GM12878 (cell line): ENCODE data around the gene FHL2. TPM values are rescaled to one million over a fixed set of nuclear protein-coding genes. Genes with fewer than 3 reads are reported as not detected.

ENCODE experiments used
- ATAC-seq: fragments of 200-7000 bp; cut with Tn5 transposase; 3 replicates; pipeline ENCODE4 v1.9.1; 2020; ENCODE audit warnings: mild to moderate bottlenecking, moderate library complexity
- BruUV-seq: library from RNA; stranded (reverse); fragments of 400-500 nt; replicated peaks from 2 replicates; lab custom pipeline; 2021; lab: Mats Ljungman, UMichigan
- CTCF ChIA-PET: fragments of 300-600 bp; sonication (Branson Sonifier 250); formaldehyde crosslinking; extraction: SDS; loops from one replicate; lab custom pipeline; 2021; ENCODE audit warnings: inconsistent platforms; lab: Yijun Ruan, JAX
- POLR2A ChIA-PET: fragments of 350-600 bp; formaldehyde crosslinking; extraction: SDS; loops from one replicate; lab custom pipeline; 2021; ENCODE audit warnings: inconsistent platforms; lab: Charles Lee
- RAD21 ChIA-PET: fragments of 300-600 bp; sonication (Branson Sonifier 250); formaldehyde crosslinking; loops from one replicate; lab custom pipeline; 2023; ENCODE audit warnings: antibody characterized with exemption; ENCODE audit not compliant: unreplicated experiment; lab: Charles Lee
- SMC1A ChIA-PET: fragments of 300-600 bp; sonication (Branson Sonifier 250); formaldehyde crosslinking; loops from one replicate; lab custom pipeline; 2023; ENCODE audit not compliant: unreplicated experiment, uncharacterized antibody; lab: Charles Lee
- DNase-seq: peaks from one replicate; pipeline ENCODE4 v3.0.0-alpha.2; 2011; ENCODE audit warnings: low read depth, low spot score
- FAIRE-seq: peaks from 3 replicates; lab custom pipeline; 2011; peaks lifted over from hg19 to GRCh38; lab: Jason Lieb, UNC
- H2AFZ ChIP-seq: 2 replicates; pipeline ENCODE4 v1.6.0; 2011; ENCODE audit warnings: low read depth, low read length, control low read depth; ENCODE audit not compliant: control insufficient read depth
- H3K27ac ChIP-seq: 2 replicates; pipeline ENCODE4 v1.5.1; 2011; ENCODE audit warnings: control low read depth; ENCODE audit not compliant: control insufficient read depth, insufficient read depth
- H3K27me3 ChIP-seq, 2 experiments: replicated peaks in 1 of 2; 2 replicates each; pipeline versions ENCODE4 v1.6.0 to v1.6.1; 2011; ENCODE audit warnings: low read length in 1 of 2; ENCODE audit not compliant: control insufficient read depth in 2 of 2, insufficient read depth in 2 of 2
- H3K36me3 ChIP-seq, 2 experiments: 2 replicates each; pipeline ENCODE4 v1.5.1; 2011; ENCODE audit warnings: low read length in 1 of 2; ENCODE audit not compliant: control insufficient read depth in 2 of 2, insufficient read depth in 2 of 2
- H3K4me1 ChIP-seq: 2 replicates; pipeline ENCODE4 v1.6.1; 2011; ENCODE audit warnings: mild to moderate bottlenecking, low read length, moderate library complexity, mixed read lengths; ENCODE audit not compliant: control insufficient read depth, insufficient read depth
- H3K4me2 ChIP-seq: 2 replicates; pipeline ENCODE4 v1.6.0; 2011; ENCODE audit warnings: control low read depth; ENCODE audit not compliant: control insufficient read depth, insufficient read depth
- H3K4me3 ChIP-seq: fragments of 200-600 bp; sonication (generic); 2 replicates; pipeline ENCODE4 v1.5.1; 2016
- H3K79me2 ChIP-seq: 2 replicates; pipeline ENCODE4 v1.6.0; 2011; ENCODE audit warnings: low read length; ENCODE audit not compliant: control insufficient read depth, insufficient read depth
- H3K9ac ChIP-seq: 2 replicates; pipeline ENCODE4 v1.8.0; 2011; ENCODE audit warnings: low read length, control low read depth, mixed read lengths; ENCODE audit not compliant: control insufficient read depth, insufficient read depth
- H3K9me3 ChIP-seq: replicated peaks from 3 replicates; pipeline ENCODE4 v1.5.1; 2011; ENCODE audit warnings: mild to moderate bottlenecking, low read length; ENCODE audit not compliant: control insufficient read depth, insufficient read depth
- H4K20me1 ChIP-seq: 2 replicates; pipeline ENCODE4 v1.6.0; 2011; ENCODE audit not compliant: control insufficient read depth, insufficient read depth
- CHD2 ChIP-seq: IDR thresholded peaks from 2 replicates; pipeline ENCODE4 v1.6.1; 2011; ENCODE audit warnings: low read depth, low read length, improper control_type of control experiment, borderline replicate concordance
- MXI1 ChIP-seq: fragments of 150-350 bp; IDR thresholded peaks from 2 replicates; pipeline ENCODE4 v1.6.1; 2011; ENCODE audit warnings: low read depth, mild to moderate bottlenecking, inconsistent platforms, low read length, improper control_type of control experiment
- NR2C1 ChIP-seq: fragments of 450-650 bp; IDR thresholded peaks from 2 replicates; pipeline ENCODE4 v1.6.1; 2017; ENCODE audit warnings: antibody characterized with exemption, mild to moderate bottlenecking, moderate library complexity
- RBBP5 ChIP-seq: fragments of 200-600 bp; sonication (generic); conservative IDR thresholded peaks from 2 replicates; pipeline ENCODE4 v1.6.1; 2016
- RELA ChIP-seq: fragments of 450-650 bp; IDR thresholded peaks from 2 replicates; pipeline ENCODE4 v1.8.0; 2014; ENCODE audit warnings: borderline replicate concordance; ENCODE audit not compliant: partially characterized antibody
- TBL1XR1 ChIP-seq: IDR thresholded peaks from 2 replicates; pipeline ENCODE4 v1.6.1; 2012; ENCODE audit warnings: low read depth, low read length, improper control_type of control experiment
- WGBS: methylation state at CpG from one replicate; pipeline ENCODE4 v1.1.6; 2016; ENCODE audit warnings: low lambda C conversion rate; ENCODE audit not compliant: insufficient replicate concordance, insufficient coverage; ENCODE audit errors: missing lambda C conversion rate; 5-methylcytosine and 5-hydroxymethylcytosine counted together
- in situ Hi-C: fragments of 300-500 bp; cut with MboI; formaldehyde crosslinking; loops from 9 replicates; pipeline ENCODE4 v1.14.3; 2018; ENCODE audit warnings: mixed read lengths
- intact Hi-C: fragments of 100-400 bp; cut with micrococcal nuclease; formaldehyde crosslinking; loops from one replicate; pipeline ENCODE4 v1.14.2; 2022; ENCODE audit not compliant: unreplicated experiment
- polyA plus RNA-seq, 11 experiments: library from polyadenylated mRNA; depleted of rRNA in 4 of 11; unstranded in 6 of 11; stranded (reverse) in 5 of 11; fragments of >200 nt; fragmentation: Nextera tagmentation in 4 of 11; fragmentation: Illumina TruSeq in 1 of 11; extraction: Ambion mirVana in 4 of 11; extraction: Trizol in 1 of 11; gene quantifications; 1 replicate in 1 of 11; 2 replicates in 10 of 11; pipeline versions ENCODE4 v1.2.1 to v1.2.3, GENCODE V29; 2011 to 2016; ENCODE audit warnings: inconsistent platforms in 2 of 11, missing spikeins in 2 of 11, low read depth in 1 of 11
- total RNA-seq, 4 experiments: library from RNA; depleted of rRNA in 3 of 4; stranded (reverse); fragments of >200 nt in 3 of 4; fragmentation: Illumina TruSeq in 1 of 4; extraction: Trizol in 1 of 4; gene quantifications; 2 replicates each; pipeline versions ENCODE4 v1.2.1 to v1.2.3, GENCODE V29; 2013 to 2021
- TF ChIP-seq, protein P1 (sequence below): fragments of 150-350 bp; IDR thresholded peaks from 2 replicates; pipeline ENCODE4 v1.6.1; 2014; ENCODE audit warnings: mild to moderate bottlenecking, low read depth, low read length
- TF ChIP-seq, protein P2 (sequence below): fragments of 450-650 bp; IDR thresholded peaks from 2 replicates; pipeline ENCODE4 v1.6.1; 2016; ENCODE audit warnings: mild to moderate bottlenecking, moderate library complexity, borderline replicate concordance
- TF ChIP-seq, protein P3 (sequence below): fragments of 450-650 bp; IDR thresholded peaks from 2 replicates; pipeline ENCODE4 v1.6.1; 2017; ENCODE audit warnings: mild to moderate bottlenecking, low read depth, inconsistent platforms; ENCODE audit not compliant: poor library complexity, severe bottlenecking
- TF ChIP-seq, protein P4 (sequence below): IDR thresholded peaks from 2 replicates; pipeline ENCODE4 v1.6.1; 2012; ENCODE audit warnings: low read depth, low read length, improper control_type of control experiment
- TF ChIP-seq, protein P5 (sequence below): fragments of 450-650 bp; IDR thresholded peaks from 2 replicates; pipeline ENCODE4 v1.6.1; 2018; ENCODE audit warnings: borderline replicate concordance, mild to moderate bottlenecking; ENCODE audit not compliant: partially characterized antibody

Gene FHL2
- total and polyA plus RNA-seq, 10 of the 15 experiments (the other 5 are each of a cell fraction or from before 2014, with no cell fraction given) = 2.2 to 9.9 (median 4.5) TPM

DNA sequence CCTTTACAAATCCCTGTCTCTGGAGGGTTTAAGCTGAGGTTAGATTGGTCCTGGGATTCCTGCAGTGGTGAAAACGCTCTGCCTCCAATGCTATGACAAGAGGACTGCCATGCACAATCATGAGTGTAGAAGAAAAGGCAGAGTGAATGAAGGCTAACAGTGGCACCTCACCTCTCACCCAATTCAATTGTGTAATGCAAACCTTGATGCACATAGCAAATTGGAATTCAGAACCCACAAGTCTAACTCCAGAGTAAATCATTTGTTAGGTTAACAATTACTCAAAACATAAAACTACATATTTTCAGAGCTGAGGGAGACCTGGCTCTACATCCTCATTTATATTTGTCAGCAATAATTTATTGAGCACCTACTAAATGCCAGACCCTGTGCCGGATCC is 71.2 kb downstream of the FHL2 start:
- RAD21 ChIA-PET = interaction anchor here (1.9 to 2.2 kb wide), 2 partner anchors 10 to 40 kb away, joined by 8 to 9 read pairs; partner anchors contain the start of gene C2orf49
- WGBS = 65% methylated on average over 2 of the region's 2 CpGs
- SMC1A ChIA-PET = interaction anchor here (1.2 to 5.0 kb wide), 4 partner anchors 10 to 44 kb away, joined by 5 to 25 read pairs (median 6); partner anchors contain the start of gene C2orf49
- BruUV-seq = TSS peak; percentile 52
- Histone ChIP-seq H3K4me2 (peak overlapping the region; percentile 99), H3K27me3 (no peaks in the 10 kb centered on the region), H3K9me3 (no peaks in the 10 kb centered on the region), H3K27ac (peak overlapping the region; percentile 84; the same call in 1 of the 2 replicates), H4K20me1 (no peaks in the 10 kb centered on the region), H3K4me3 (peak overlapping the region; percentile 88), H3K9ac (peak overlapping the region; percentile 92; the same call in 1 of the 2 replicates), H2AFZ (no peak overlapping the region), H3K79me2 (peaks cover 75% of the 10 kb centered on the region), H3K36me3 (peaks cover 0 to 8% of the 10 kb centered on the region in 2 experiments; a peak in 2 of 4 replicates), H3K4me1 (peaks cover 23% of the 10 kb centered on the region)
- CTCF ChIA-PET = interaction anchor here (0.8 to 1.5 kb wide), 2 partner anchors 11 to 12 kb away, joined by 3 to 4 read pairs; partner anchors contain the start of gene C2orf49
- no peak for FAIRE-seq
- POLR2A ChIA-PET = interaction anchor here (1.3 to 2.0 kb wide), 3 partner anchors 10 to 12 kb away, joined by 4 to 12 read pairs (median 5); partner anchors contain the start of gene C2orf49
- TF ChIP-seq RBBP5 (no peak), NR2C1 (no peak), RELA (no peak), MXI1 (no peak), TBL1XR1 (no peak), CHD2 (no peak)
- TF ChIP-seq, protein P1, sequence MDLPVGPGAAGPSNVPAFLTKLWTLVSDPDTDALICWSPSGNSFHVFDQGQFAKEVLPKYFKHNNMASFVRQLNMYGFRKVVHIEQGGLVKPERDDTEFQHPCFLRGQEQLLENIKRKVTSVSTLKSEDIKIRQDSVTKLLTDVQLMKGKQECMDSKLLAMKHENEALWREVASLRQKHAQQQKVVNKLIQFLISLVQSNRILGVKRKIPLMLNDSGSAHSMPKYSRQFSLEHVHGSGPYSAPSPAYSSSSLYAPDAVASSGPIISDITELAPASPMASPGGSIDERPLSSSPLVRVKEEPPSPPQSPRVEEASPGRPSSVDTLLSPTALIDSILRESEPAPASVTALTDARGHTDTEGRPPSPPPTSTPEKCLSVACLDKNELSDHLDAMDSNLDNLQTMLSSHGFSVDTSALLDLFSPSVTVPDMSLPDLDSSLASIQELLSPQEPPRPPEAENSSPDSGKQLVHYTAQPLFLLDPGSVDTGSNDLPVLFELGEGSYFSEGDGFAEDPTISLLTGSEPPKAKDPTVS = no peak
- TF ChIP-seq, protein P2, sequence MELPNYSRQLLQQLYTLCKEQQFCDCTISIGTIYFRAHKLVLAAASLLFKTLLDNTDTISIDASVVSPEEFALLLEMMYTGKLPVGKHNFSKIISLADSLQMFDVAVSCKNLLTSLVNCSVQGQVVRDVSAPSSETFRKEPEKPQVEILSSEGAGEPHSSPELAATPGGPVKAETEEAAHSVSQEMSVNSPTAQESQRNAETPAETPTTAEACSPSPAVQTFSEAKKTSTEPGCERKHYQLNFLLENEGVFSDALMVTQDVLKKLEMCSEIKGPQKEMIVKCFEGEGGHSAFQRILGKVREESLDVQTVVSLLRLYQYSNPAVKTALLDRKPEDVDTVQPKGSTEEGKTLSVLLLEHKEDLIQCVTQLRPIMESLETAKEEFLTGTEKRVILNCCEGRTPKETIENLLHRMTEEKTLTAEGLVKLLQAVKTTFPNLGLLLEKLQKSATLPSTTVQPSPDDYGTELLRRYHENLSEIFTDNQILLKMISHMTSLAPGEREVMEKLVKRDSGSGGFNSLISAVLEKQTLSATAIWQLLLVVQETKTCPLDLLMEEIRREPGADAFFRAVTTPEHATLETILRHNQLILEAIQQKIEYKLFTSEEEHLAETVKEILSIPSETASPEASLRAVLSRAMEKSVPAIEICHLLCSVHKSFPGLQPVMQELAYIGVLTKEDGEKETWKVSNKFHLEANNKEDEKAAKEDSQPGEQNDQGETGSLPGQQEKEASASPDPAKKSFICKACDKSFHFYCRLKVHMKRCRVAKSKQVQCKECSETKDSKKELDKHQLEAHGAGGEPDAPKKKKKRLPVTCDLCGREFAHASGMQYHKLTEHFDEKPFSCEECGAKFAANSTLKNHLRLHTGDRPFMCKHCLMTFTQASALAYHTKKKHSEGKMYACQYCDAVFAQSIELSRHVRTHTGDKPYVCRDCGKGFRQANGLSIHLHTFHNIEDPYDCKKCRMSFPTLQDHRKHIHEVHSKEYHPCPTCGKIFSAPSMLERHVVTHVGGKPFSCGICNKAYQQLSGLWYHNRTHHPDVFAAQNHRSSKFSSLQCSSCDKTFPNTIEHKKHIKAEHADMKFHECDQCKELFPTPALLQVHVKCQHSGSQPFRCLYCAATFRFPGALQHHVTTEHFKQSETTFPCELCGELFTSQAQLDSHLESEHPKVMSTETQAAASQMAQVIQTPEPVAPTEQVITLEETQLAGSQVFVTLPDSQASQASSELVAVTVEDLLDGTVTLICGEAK = no peak
- TF ChIP-seq, protein P3, sequence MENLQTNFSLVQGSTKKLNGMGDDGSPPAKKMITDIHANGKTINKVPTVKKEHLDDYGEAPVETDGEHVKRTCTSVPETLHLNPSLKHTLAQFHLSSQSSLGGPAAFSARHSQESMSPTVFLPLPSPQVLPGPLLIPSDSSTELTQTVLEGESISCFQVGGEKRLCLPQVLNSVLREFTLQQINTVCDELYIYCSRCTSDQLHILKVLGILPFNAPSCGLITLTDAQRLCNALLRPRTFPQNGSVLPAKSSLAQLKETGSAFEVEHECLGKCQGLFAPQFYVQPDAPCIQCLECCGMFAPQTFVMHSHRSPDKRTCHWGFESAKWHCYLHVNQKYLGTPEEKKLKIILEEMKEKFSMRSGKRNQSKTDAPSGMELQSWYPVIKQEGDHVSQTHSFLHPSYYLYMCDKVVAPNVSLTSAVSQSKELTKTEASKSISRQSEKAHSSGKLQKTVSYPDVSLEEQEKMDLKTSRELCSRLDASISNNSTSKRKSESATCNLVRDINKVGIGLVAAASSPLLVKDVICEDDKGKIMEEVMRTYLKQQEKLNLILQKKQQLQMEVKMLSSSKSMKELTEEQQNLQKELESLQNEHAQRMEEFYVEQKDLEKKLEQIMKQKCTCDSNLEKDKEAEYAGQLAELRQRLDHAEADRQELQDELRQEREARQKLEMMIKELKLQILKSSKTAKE = no peak
- TF ChIP-seq, protein P4, sequence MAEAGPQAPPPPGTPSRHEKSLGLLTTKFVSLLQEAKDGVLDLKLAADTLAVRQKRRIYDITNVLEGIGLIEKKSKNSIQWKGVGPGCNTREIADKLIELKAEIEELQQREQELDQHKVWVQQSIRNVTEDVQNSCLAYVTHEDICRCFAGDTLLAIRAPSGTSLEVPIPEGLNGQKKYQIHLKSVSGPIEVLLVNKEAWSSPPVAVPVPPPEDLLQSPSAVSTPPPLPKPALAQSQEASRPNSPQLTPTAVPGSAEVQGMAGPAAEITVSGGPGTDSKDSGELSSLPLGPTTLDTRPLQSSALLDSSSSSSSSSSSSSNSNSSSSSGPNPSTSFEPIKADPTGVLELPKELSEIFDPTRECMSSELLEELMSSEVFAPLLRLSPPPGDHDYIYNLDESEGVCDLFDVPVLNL = no peak
- TF ChIP-seq, protein P5, sequence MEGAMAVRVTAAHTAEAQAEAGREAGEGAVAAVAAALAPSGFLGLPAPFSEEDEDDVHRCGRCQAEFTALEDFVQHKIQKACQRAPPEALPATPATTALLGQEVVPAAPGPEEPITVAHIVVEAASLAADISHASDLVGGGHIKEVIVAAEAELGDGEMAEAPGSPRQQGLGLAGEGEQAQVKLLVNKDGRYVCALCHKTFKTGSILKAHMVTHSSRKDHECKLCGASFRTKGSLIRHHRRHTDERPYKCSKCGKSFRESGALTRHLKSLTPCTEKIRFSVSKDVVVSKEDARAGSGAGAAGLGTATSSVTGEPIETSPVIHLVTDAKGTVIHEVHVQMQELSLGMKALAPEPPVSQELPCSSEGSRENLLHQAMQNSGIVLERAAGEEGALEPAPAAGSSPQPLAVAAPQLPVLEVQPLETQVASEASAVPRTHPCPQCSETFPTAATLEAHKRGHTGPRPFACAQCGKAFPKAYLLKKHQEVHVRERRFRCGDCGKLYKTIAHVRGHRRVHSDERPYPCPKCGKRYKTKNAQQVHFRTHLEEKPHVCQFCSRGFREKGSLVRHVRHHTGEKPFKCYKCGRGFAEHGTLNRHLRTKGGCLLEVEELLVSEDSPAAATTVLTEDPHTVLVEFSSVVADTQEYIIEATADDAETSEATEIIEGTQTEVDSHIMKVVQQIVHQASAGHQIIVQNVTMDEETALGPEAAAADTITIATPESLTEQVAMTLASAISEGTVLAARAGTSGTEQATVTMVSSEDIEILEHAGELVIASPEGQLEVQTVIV = no peak
- DNase-seq = no peak
- in situ Hi-C loops (no loop called here), intact Hi-C loops (no loop called here)
- ATAC-seq = no peak
